Right lobe of liver (tissue), 4 donors: Measurements from ENCODE around the gene PHF10.

ENCODE experiments used
- CTCF ChIP-seq, 4 donors: fragments of 200-600 bp in 3 of 4; fragments of 450-650 bp in 1 of 4; IDR thresholded peaks; one replicate each; pipeline versions ENCODE4 v1.5.1 to v1.8.0; 2016 to 2022; ENCODE audit warnings: antibody characterized with exemption in 4 of 4, mild to moderate bottlenecking in 2 of 4
- POLR2A ChIP-seq: fragments of 450-650 bp; IDR thresholded peaks from one replicate; pipeline ENCODE4 v1.6.1; 2017; ENCODE audit warnings: antibody characterized with exemption, mild to moderate bottlenecking
- donor health status: DM: no; HTN: no; CAD: no.
- donor health status: DM: no; HTN: no; CAD: no.
- donor health status: DM: no; HTN: yes; CAD: no.

GRCh38 chr6:169763308-169763707 is 39.0 kb upstream of the PHF10 start:
- TF ChIP-seq CTCF (IDR thresholded peaks at IDR 0.05) (no peak), POLR2A (no peak)
